GM19035 (cell line): Measurements from ENCODE around the gene LMAN1.

Source experiments
- ATAC-seq: cut with Tn5 transposase; IDR thresholded peaks from one replicate; pipeline ENCODE4 v1.9.1; 2021; ENCODE audit not compliant: unreplicated experiment

LMAN1 gene, protein sequence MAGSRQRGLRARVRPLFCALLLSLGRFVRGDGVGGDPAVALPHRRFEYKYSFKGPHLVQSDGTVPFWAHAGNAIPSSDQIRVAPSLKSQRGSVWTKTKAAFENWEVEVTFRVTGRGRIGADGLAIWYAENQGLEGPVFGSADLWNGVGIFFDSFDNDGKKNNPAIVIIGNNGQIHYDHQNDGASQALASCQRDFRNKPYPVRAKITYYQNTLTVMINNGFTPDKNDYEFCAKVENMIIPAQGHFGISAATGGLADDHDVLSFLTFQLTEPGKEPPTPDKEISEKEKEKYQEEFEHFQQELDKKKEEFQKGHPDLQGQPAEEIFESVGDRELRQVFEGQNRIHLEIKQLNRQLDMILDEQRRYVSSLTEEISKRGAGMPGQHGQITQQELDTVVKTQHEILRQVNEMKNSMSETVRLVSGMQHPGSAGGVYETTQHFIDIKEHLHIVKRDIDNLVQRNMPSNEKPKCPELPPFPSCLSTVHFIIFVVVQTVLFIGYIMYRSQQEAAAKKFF

DNA sequence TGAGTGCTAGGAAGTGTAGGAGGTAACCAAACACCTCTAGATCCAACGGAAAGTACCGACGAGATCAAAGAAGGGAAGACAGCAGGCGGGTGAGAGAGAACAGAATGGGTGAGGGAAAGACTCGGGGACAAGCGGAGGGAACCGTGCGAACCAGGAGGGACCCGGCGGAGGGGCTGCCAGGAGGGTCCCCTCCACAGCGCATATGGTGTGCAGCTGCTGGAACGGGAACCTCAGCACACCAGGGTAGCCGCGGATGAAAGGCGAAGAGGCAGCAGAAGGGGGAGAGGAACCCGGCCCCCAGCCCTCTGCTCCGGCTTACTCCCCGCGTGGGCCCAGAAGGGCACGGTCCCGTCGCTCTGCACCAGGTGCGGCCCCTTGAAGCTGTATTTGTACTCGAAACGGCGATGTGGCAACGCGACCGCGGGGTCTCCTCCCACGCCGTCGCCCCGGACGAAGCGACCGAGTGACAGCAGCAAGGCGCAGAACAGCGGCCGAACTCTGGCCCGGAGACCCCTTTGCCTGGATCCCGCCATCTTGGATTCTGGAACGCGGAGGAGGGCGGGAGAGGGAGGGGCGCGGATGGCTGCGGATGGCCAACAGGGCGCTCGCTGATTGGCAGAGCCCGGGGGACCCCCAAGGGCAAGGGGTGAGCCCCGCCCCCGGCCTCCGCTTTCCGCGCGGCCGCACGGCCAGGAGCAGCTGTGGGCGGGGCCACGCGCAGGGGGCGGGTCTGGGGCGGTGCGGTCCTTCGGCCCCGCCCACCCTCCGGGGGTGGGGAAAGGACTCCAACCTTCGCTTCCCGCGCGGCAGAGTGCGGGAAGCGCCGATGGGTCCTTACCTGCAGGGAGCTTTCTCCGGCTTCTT is at the start of gene LMAN1:
LMAN1 (minus strand) TSS at position 554 of the 864 bp plus-strand sequence; CDS start at position 533, 21 bp downstream.
- ATAC-seq, result peak; percentile 94

DNA sequence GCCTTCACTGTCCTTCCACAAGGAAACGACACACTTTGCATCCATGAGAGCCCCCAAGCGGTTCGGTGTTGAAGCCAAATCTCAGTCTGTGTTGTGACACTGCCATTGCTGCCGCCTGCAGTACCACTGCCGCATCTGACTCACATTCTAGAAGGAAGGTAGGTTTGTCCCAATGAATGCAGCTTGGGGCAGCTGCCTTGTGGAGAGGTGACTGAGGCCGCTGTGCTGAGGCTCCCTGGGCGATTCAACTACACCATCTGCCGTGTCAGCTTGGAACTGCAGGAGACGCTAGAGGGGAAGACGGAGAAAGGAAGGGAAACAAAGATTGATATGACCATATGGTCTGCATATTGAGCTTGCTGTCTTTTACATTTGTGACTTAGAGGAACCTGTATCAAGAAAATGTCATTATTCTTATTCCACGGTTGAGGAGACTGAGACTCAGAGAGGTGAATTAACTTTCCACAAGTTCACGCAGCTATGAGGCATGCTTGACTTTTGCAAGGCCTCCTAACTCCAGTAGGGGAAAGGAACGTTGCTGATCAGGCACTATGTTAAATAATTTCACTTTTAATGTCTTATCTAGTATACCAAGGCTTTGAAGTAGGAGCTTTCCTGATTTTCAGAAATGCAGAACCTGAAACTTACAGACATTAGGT is 43.5 kb upstream of the LMAN1 start:
- peak; percentile 96 for ATAC-seq

DNA sequence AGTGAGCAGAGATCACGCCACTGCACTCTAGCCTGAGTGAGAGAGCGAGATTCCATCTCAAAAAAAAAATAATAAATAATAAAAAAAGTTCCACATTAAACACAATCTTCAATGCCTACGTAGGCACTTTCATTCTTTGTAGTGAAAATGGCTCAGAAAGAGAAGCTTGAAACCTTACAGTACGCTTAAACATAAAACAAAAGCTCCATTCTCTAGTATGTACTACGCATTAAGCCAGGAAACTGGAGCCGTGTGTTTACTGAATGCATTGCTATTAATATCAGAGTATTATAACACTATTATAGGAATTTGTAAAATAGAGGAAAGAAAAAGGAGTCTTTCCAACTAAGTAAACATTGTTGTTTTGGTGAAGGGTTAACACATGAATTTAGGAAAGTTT is 41.3 kb upstream of the LMAN1 start:
- no peak for ATAC-seq

DNA sequence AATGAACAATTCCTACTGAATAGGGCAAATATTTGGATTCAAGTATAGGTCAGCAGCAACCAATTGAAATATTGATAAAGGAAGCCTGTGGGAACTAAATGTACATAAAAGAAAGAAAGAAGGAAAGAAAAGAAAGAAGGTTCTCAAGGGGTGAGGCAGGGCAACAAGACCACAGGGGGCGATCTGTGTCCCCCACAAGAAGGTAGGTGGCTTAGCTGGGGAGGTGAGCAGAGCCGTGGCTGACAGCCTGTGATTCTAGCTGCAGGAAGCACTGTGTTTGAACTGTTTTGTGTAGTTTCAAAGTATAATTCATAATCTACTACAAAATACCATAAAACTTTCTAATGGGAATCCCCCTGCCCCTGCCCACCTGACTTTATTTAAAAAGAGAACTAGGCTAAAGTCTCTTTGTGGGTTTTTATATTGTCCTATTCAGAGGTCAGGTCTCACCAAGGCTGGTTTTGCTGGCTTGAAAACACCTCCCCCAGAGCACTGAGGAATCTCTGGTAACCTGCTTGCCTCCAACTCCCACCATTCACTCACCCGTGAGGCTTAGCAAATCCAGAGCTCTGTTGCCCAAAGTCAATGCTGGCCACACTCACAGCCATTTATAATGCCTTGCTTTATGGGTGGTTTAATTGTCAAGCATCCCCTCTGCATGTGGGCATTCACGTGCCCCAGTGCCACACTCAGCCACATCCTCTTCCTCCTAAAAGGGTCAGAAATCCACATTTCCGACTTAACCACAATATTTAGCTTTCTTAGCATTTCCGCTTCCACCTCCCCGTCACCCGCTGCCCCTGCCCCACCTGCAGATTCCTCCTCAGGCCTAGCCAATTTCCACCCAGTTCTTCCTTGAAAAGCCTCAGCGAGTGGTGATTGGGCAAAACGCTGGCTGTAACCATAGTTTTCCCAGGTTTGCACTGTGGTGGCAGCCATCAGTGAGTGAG is 36.4 kb upstream of the LMAN1 start:
- ATAC-seq, result no peak

DNA sequence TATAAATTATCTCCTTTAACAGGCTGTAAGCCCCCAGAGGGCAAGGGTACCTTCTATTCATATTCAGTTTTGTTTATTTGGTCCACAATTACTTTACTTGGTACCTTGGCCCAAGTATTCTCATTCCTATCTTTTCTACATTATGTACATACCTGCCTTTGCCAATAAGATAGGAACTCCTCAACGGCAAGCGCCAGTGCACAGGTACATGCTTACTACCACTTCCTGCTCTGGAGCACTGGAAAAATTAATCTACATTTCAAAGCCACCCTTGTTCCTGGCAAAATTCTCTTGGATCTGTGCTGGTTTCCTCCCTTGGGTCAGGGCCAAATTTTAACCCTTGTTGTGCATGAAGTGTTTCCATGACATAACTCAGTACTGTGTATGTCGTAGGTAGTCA is 34.3 kb upstream of the LMAN1 start:
- ATAC-seq, result no peak

DNA sequence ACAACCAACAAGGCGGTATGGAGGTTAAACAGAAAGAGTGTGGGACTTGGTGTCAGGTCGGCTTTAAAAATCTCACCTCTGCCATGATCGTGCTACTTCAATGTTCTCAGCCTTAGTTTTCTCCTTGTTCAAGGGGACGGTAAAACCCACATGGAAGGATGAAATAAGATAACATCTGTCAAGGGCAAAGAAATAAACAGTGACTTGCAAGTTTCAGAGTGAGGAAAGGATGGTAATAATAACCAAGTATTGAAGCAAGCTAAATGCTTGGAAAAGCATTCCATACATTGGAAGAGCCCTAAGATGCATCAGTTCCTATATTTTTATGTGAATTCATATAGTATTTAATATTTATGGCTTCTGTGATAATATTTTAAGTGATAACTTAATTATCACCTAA is 29.8 kb upstream of the LMAN1 start:
- no peak for ATAC-seq

DNA sequence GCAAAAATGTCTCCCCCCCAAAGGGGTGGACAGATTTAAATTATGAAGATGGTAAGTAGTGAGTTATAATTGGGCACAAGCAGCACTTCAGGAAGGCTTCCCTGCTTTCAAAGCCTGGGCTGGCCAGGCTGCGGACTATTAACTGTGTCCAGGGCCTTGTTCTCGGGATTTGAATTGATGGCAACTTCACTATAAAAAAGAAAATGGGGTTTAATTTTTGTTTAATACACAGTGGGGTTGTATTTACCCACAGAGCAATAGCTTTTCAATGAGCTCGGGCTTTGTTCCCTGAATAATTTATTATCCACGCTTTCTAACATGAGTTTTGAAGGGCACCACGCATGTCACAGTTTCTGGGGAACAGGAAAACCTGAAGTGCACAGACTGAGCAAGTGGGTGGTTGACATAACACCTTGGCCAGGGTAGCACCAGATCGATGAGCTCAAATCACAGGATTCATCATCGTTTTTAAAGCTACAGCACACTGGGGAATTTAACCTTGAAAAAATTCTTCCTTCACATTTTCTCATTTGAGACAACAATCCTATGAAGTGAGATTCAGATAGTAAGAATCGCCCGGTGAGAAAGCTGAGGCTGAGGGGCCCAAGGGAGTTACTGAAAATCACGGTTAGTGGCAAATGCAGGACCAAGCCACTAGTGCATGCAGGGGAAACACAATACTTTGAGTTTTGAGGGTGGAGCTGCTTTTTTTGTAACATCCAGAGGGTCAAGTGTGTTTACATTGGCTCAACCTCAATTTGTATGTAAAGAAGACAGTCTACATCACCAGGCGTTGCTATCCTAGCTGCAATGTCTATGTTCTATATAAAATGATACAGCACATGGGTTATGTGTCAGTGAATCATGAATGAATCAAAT is 28.9 kb upstream of the LMAN1 start:
- ATAC-seq, result no peak

DNA sequence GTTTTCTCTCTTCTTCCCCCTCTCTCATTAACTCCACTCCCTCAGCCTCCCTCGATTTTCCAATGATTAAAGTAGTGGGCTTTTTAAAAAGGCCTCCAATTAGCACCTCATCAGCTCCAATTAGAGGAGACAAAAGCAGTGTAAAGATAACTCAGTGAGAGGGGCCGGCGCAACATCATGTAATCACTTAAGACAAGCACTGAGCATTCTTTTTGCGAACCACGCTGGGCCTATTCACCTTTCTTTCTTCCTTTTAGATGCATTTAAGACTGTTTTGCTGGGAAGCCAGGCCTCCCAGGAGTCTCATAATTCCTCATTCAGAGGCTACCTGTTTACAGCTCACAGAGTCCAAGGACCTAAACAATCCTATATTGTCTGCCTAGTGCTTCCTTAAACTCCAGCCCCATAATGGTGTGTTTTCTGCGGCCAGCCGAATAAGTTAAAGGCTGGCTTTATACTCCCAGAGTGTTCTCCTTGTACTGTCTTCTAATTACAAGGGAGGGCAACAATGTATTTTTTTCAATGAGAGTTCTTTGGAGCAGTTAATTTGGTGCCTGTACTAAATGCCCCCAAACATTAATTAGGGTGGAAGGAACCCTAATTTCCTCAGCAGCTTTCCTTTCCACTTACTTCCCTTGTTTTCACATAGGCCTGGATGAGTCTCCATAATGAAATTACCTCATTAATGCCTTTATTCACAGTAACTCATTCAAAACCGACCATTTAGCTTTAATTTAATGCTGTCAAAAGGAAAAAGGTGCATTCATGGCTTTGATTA is 28.0 kb upstream of the LMAN1 start:
- ATAC-seq, result no peak

DNA sequence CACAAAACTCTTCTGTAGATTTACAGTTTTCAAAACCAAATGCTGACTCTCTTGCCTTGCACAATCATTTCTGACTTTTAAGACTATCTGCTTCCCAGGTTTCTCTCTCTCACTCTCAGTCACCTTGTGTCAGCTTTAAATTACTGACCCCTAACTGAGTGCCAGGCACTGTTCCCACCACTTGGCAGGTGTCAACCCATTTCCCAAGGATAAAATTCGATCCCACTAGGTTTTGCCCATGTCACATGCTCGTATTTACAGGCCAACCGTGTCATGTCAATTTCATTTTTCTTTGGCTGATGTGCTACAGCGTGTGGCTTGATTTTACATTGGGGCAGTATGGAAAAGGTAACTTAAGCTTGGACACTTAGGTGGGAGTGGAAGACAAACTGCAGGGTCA is 26.1 kb upstream of the LMAN1 start:
- ATAC-seq, result no peak

DNA sequence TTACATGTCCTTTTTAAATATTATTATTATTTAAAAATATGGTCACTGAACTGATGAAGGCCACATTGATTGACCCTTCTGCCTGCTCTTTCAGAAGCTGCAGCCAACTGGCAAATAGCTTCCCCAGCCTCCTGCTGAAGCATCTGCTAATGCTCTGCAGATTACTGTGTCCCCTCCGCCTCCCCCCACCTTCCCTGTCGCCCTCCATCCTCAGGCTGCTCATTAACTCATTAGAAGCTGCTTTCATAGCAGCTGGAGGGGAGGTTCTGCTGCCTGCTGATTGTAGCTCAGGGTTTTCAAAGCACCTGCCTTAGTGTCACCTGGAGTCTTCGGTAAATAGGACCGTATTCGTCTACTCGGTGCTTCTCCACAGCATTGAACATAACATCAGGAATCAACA is 24.8 kb upstream of the LMAN1 start:
- ATAC-seq, result no peak

DNA sequence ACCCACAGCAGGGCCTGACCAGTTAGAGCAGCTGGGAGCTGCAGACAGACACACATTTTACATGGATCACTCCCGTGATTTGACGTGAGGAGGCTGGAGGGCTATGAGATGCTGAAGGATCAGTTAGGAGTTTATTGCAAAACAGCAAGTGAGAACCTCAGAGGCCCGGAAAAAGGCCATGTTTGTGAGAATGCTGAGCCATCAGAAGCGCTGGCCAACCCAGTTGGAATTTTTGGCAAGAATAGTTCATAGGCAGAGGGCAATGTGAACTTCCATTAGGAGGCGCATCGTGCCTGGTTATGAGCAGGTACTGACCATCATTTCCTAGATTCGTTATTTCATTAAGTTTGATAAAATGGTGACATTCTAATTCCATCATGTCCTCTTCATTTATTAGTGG is 23.3 kb upstream of the LMAN1 start:
- ATAC-seq, result no peak

DNA sequence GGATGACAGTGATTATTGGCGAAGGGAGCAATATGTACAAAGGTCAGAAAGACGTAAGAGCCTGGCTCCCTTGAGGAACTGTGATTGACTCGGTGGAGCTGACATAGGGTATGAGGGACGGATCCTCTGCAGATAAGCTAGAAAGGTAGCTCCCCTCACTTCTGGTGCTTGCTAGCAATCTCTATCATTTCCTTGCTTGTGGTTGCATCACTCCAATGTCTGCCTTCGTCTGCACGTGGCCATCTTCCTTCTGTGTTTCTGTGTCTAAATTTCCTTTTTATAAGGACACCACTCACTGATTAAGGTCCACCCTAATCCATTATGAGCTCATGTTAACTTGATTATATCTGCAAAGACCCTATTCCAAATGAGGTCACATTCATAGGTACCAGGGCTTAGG is 22.9 kb upstream of the LMAN1 start:
- ATAC-seq, result no peak

DNA sequence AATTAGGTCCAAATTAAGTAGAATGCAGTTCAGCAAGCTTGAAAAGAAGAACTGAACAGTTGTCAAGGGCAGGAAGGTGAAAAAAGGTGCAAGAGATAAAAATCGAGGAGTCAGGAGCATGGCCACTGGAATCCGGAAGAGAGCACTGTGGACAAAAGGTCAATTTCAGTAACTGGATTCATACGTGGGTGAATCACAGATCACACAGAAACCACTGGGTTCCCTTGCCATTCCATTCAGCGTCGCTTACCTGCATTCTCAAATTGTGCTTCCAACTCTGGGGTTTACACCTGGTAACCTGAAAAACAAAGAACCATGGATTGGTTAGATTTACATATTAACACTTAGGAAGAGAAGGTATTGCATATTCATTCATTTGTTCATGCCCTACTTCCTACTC is 21.6 kb upstream of the LMAN1 start:
- ATAC-seq, result no peak

DNA sequence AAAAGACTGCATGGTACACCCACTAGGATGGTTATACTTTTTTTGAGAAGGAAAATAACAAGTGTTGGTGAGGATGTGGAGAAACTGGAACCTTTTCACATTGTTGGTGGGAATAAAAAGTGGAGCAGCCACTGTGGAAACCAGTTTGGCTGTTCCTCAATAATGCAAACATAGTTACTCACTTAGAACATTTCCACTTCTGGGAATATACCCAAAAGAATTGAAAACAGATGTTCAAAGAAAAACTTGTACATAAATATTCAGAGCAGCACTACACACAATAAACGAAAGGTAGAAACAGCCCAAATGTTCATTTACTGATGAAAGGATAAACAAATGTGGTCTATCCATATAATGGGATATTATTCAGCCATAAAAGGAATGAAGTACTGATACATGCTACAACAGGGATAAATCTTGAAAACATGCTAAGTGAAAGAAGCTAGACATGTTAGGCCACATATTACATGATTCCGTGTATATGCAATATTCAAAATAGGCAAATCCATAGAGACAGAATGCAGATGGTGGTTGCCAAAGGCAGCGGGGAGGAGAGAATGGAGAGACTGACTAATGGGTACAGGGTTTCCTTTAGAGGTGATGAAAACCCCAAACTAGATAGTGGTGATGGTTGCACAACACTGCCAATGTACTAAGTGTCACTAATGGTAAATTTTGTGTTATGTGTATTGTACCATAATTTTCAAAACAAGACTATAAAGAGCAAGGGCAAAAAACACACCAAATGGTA is 20.9 kb upstream of the LMAN1 start:
- ATAC-seq, result no peak

DNA sequence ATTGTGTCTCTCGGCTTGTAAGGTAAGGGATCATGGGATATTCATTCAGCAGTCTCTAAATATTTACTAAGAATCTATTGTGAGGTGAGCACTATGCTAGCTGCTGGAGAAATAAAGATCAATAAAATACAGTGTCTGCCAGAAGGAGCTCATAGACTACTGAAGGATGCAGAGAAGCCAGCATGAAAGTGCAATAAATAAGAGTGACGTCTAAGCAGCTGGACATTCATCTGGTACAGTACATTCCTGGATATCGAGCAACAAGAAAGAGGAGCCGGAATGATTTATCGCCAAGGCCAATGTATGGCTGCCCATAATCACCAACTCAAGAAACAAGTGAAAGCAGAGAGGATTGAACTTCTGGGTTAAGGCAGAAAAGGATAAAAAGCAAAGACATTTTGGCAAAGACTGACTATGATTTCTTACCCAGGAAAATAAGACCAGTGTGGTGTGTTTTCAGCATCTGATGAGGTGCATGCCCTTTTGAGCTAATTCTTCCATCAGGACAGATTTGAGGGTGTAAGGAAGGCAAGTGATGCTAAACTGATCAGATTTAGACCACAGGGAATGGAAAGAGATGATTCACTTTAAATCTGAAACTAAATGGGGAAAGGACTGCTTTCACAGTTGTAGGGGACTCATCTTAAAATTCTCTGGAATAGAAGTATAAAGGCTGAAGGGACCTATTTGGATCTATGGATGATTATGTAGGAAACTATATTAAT is 18.7 kb upstream of the LMAN1 start:
- no peak for ATAC-seq

DNA sequence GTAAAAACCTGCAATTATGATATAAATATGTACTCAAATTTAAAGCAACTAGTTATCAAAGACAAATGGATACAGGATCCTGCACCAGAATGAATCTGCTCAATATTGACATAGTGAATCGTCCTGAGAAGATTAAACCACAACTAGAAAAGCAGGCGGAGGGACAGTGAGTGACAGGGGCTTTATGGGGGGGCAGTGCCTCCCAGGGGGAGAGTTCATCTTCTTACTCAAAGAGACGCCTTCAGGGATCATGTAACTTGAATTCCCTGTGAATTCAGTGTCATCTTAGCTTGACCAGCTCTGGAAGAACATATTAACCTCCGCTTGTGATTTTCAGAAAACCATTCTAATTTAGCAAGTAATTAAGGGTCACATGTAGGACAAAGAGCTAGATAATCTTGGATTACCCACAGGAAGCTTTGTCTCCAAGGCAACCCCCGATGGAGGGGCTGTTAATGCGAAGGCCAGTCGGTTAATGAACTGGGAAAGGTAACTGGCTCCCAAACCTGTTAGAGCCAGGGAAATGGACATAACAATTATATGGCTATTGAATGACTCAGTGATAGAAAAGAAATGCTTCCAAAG is 17.4 kb upstream of the LMAN1 start:
- no peak for ATAC-seq

DNA sequence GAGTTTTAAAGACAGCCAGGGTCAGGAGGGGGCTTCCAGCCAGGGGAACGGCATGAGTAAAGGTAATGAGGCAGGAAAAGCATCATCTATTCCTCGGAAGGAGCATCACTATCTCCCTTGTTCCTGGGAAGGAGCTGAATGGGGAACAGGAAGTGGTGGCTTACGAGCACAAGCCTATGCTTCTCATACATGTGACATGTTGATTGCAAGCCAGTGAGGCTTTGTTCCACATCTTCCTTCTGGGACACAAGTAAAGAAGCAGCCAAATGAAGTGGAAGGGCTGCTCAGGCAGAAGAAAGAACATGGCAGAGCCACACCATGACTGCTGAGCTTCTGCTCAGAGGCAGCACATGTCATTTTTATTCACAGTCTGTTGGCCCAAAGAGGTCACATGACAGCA is 15.1 kb upstream of the LMAN1 start:
- no peak for ATAC-seq
